ENCODE measurements around the gene SH3D21. TPM values are rescaled to one million over a fixed set of nuclear protein-coding genes. Genes with fewer than 3 reads are reported as not detected.

The SH3D21 gene
- total RNA-seq, 1 experiment from 2014 or later, result 18.3 TPM

DNA sequence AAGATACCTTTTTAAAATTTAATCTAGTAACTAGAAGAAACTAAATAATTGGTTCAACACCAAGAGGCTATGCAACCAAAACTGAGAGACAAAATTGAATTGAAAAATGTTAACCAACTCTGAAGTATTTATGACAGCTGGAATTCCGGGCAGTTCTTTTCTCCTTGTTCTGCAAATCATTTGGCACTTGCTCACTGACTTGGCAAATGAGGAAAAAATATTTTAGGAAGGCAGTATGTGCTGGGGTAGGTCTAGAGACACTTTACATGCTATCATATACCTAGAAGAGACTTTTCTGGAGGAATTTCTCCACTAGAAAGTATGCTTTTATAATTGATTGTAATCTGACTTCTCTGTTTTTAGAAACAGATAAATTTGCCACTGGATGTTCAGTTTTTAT lies 22.1 kb upstream of the SH3D21 start:
- H3T11ph ChIP-seq (ENCODE audit: low read length), result no peak overlapping the region
- H3K27me3 ChIP-seq (ENCODE audit: insufficient read depth, low read length), result no peaks in the 10 kb centered on the region
- H3K23ac ChIP-seq (ENCODE audit: insufficient read length, low read depth, low read length), result no peak overlapping the region
- H2BK5ac ChIP-seq (ENCODE audit: insufficient read length, low read length), result no peak overlapping the region
- H2AFZ ChIP-seq (ENCODE audit: low read length), result no peak overlapping the region
- WGBS (ENCODE audit: extremely low coverage, insufficient read length, low lambda C conversion rate), result no CpG with 5 or more reads among the region's 1 CpG
- H2BK15ac ChIP-seq (ENCODE audit: low read depth, low read length), result no peak overlapping the region
- H3K9me3 ChIP-seq (ENCODE audit: control insufficient read depth, low read depth, low read length), result no peaks in the 10 kb centered on the region
- no peak overlapping the region for H3K4me2 ChIP-seq (ENCODE audit: insufficient read depth, insufficient read length, low read length)
- H3K27me3 Mint-ChIP-seq (ENCODE audit: low read depth), result no peaks in the 10 kb centered on the region
- H3K4me1 ChIP-seq (ENCODE audit: insufficient read depth, low read length), result no peaks in the 10 kb centered on the region
- no peak overlapping the region for H2BK20ac ChIP-seq (ENCODE audit: low read depth, low read length, poor library complexity, severe bottlenecking)
- no peak overlapping the region for H2AK5ac ChIP-seq (ENCODE audit: insufficient read length, low read length)
- no peak for DNase-seq
- no peak overlapping the region for H3K18ac ChIP-seq (ENCODE audit: insufficient read length, low read depth, low read length)
- peaks cover 9% of the 10 kb centered on the region for H3K79me1 ChIP-seq (ENCODE audit: insufficient read depth, low read depth, low read length, poor library complexity, severe bottlenecking)
- no peaks in the 10 kb centered on the region for H4K20me1 ChIP-seq (ENCODE audit: control insufficient read depth, insufficient read depth, insufficient read length)
- H4K91ac ChIP-seq (ENCODE audit: insufficient read length, low read depth, low read length), result no peak overlapping the region
- no peak overlapping the region for H3K27ac ChIP-seq (ENCODE audit: insufficient read length, low read depth, low read length)
- H2BK120ac ChIP-seq (ENCODE audit: low read depth, low read length, poor library complexity, severe bottlenecking), result no peak overlapping the region
- no peak overlapping the region for H4K8ac ChIP-seq (replicated peaks; ENCODE audit: insufficient read length, low read depth, low read length)
- H3K9ac ChIP-seq (ENCODE audit: extremely low read depth, insufficient read length, low read length), result no peak overlapping the region
- no peak overlapping the region for H3K4me3 Mint-ChIP-seq
- H3K27ac Mint-ChIP-seq, result peak overlapping the region in 1 of 3 experiments; percentile 76; a peak in 1 of 7 replicates
- H4K5ac ChIP-seq (ENCODE audit: insufficient read length, low read depth, low read length), result no peak overlapping the region
- peaks cover 30 to 55% (median 50%) of the 10 kb centered on the region in 3 experiments for H3K36me3 Mint-ChIP-seq (ENCODE audit: insufficient read depth in 1 of 3, low read depth in 3 of 3)
- H3K14ac ChIP-seq (ENCODE audit: insufficient read depth, low read length), result no peak overlapping the region
- TF ChIP-seq, protein P1, sequence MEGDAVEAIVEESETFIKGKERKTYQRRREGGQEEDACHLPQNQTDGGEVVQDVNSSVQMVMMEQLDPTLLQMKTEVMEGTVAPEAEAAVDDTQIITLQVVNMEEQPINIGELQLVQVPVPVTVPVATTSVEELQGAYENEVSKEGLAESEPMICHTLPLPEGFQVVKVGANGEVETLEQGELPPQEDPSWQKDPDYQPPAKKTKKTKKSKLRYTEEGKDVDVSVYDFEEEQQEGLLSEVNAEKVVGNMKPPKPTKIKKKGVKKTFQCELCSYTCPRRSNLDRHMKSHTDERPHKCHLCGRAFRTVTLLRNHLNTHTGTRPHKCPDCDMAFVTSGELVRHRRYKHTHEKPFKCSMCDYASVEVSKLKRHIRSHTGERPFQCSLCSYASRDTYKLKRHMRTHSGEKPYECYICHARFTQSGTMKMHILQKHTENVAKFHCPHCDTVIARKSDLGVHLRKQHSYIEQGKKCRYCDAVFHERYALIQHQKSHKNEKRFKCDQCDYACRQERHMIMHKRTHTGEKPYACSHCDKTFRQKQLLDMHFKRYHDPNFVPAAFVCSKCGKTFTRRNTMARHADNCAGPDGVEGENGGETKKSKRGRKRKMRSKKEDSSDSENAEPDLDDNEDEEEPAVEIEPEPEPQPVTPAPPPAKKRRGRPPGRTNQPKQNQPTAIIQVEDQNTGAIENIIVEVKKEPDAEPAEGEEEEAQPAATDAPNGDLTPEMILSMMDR (conservative IDR thresholded peaks at IDR 0.05), result no peak
- no peaks in the 10 kb centered on the region for H3K79me2 ChIP-seq (ENCODE audit: insufficient read depth, low read length)
- no peak overlapping the region for H3K56ac ChIP-seq (ENCODE audit: insufficient read length, low read depth, low read length)
- no peak overlapping the region for H2BK12ac ChIP-seq (ENCODE audit: insufficient read length, low read depth, low read length)
- no peak overlapping the region for H3K4ac ChIP-seq (ENCODE audit: low read depth, low read length)
- H3K4me1 Mint-ChIP-seq, result no peaks in the 10 kb centered on the region
- H3K23me2 ChIP-seq (ENCODE audit: insufficient read length, low read depth, low read length, poor library complexity, severe bottlenecking), result no peaks in the 10 kb centered on the region
- H3K9me3 Mint-ChIP-seq, result no peaks in the 10 kb centered on the region

Data from H9 (cell line).